Ascending aorta (tissue), 2 donors: ENCODE results near the gene TMEM134. TPM values are rescaled to one million over a fixed set of nuclear protein-coding genes. Genes with fewer than 3 reads are reported as not detected.
A peak's percentile ranks its signal among the peaks of the same experiment; 100 is the strongest.

ENCODE experiments used
- DNase-seq, 2 donors: peaks; one replicate each; pipeline ENCODE4 v3.0.0-alpha.2; 2019; ENCODE audit warnings: low spot score in 2 of 2
- H3K27ac ChIP-seq, 2 donors: fragments of 200-600 bp; sonication (generic); one replicate each; pipeline ENCODE4 v1.5.1; 2016 to 2017; ENCODE audit warnings: mild to moderate bottlenecking in 1 of 2
- H3K27me3 ChIP-seq: fragments of 200-600 bp; sonication (generic); one replicate; pipeline ENCODE4 v1.5.1; 2017
- H3K36me3 ChIP-seq, 2 donors: fragments of 200-600 bp; sonication (generic); one replicate each; pipeline ENCODE4 v1.5.1; 2016
- H3K4me1 ChIP-seq, 2 donors: fragments of 200-600 bp; sonication (generic); one replicate each; pipeline ENCODE4 v1.5.1; 2016 to 2017; ENCODE audit warnings: mild to moderate bottlenecking in 1 of 2
- H3K4me3 ChIP-seq, 2 donors: fragments of 200-600 bp; sonication (generic); one replicate each; pipeline ENCODE4 v1.5.1; 2016 to 2017; ENCODE audit warnings: mild to moderate bottlenecking in 1 of 2
- H3K9me3 ChIP-seq, 2 donors: fragments of 200-600 bp; sonication (generic); one replicate each; pipeline ENCODE4 v1.5.1; 2016
- intact Hi-C: fragments of 100-400 bp; cut with DNase I; formaldehyde crosslinking; loops from one replicate; pipeline ENCODE4 v1.15.1; 2023
- total RNA-seq: library from RNA; depleted of rRNA; stranded (reverse); fragments of >200 nt; gene quantifications from one replicate; pipeline ENCODE4 v1.1.0, GENCODE V29; 2016
- TF ChIP-seq, protein P1 (sequence below), 3 experiments: fragments of 200-600 bp in 2 of 3; fragments of 450-650 bp in 1 of 3; sonication (generic) in 2 of 3; IDR thresholded peaks; one replicate each; pipeline ENCODE4 v1.5.1; 2016 to 2019; ENCODE audit warnings: antibody characterized with exemption in 3 of 3, mild to moderate bottlenecking in 1 of 3, moderate library complexity in 1 of 3

TMEM134 gene
- total RNA-seq, 1 donor from 2014 or later = 189 TPM

DNA sequence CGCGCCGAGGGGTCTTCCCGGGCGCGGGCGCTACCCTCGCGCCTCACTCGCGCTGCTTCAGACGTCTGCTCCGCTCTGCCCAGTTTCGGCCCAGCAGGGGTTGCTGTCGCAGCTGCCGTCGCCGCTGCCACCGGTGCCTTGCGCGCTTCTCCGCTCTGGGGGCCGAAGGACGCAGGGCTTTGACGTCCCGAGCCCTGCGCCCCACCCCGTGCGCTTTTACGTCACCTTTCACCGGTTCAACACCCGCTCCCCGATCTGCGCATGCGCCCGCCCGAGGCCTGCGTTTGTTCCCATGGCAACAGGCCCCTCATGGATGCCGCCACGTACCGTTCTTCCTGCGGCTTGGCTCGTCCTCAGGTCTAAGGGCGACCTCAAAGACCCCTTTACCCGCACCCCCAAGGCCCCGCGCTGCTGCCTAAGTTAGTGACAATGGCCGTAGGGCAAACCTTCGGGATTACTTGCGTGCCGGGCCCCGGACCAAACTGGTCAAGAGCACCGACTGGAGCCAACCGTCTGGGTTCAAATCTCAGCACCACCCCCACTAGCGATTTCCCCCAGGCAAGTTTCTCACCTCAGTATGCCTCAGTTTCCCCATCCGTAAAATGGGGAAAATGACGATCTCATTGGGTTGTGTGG lies 39.6 kb upstream of the TMEM134 start:
- H3K36me3 ChIP-seq = peaks cover 0 to 5% of the 10 kb centered on the region in 2 donors
- TF ChIP-seq, protein P1, sequence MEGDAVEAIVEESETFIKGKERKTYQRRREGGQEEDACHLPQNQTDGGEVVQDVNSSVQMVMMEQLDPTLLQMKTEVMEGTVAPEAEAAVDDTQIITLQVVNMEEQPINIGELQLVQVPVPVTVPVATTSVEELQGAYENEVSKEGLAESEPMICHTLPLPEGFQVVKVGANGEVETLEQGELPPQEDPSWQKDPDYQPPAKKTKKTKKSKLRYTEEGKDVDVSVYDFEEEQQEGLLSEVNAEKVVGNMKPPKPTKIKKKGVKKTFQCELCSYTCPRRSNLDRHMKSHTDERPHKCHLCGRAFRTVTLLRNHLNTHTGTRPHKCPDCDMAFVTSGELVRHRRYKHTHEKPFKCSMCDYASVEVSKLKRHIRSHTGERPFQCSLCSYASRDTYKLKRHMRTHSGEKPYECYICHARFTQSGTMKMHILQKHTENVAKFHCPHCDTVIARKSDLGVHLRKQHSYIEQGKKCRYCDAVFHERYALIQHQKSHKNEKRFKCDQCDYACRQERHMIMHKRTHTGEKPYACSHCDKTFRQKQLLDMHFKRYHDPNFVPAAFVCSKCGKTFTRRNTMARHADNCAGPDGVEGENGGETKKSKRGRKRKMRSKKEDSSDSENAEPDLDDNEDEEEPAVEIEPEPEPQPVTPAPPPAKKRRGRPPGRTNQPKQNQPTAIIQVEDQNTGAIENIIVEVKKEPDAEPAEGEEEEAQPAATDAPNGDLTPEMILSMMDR (IDR thresholded peaks at IDR 0.05) = no peak
- no peaks in the 10 kb centered on the region for H3K9me3 ChIP-seq
- H3K4me1 ChIP-seq = peaks cover 16 to 24% of the 10 kb centered on the region in 2 donors
- peak; percentile 93 to 99 for DNase-seq
- intact Hi-C loops = loop anchor here (1.0 to 10.0 kb wide), 8 partner anchors 25 to 394 kb away; partner anchors contain the start of genes AIP, GRK2, GSTP1 and KDM2A
- peak overlapping the region; percentile 65 to 71 for H3K4me3 ChIP-seq
- H3K27me3 ChIP-seq = no peaks in the 10 kb centered on the region
- H3K27ac ChIP-seq = peak overlapping the region; percentile 95 to 96

DNA sequence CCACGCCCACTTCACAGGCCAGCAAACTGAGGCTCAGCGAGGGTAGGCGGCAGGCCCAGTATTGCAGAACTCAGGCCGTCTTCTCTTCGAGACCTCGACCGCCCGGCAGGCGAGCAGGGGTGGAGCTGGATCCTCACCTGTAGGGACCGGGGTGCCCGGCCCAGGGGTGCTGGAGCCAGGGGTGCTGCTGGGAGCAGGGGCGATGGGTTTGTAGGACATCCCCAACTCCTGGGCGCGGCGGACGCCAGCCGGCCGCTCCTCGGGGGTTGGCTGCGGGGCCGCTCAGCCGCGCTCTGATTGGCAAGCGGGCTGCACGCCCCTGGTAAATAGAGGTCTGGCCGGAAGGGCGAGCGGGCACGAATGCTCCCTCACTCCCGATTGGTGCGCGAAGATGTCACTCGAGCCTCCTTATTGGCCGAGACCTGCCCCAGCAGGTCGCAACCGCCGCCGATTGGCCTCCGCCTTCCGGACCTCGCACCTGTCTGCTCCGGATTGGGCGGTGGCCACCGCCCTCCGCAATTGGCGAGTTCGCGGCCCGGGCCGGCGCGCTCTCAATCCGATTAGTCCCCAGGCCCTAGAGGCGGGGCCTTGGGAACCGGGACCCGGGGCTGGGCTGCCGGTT lies 38.9 kb upstream of the TMEM134 start, which contains the start of gene CDK2AP2:
Gene CDK2AP2, minus strand, starts transcription at position 299 of the 622 bp plus-strand sequence. Its CDS starts 80 bp downstream, at position 219.
- Histone ChIP-seq H3K4me1 (peaks cover 16 to 27% of the 10 kb centered on the region in 2 donors), H3K27me3 (no peaks in the 10 kb centered on the region), H3K27ac (peak within 1 kb of the TSS; percentile 95 to 96), H3K9me3 (no peaks in the 10 kb centered on the region), H3K4me3 (peak within 1 kb of the TSS; percentile 65 to 71), H3K36me3 (peaks cover 0 to 5% of the 10 kb centered on the region in 2 donors)
- intact Hi-C loops = loop anchor here (1.0 to 10.0 kb wide), 9 partner anchors 25 to 393 kb away; partner anchors contain the start of genes AIP, GRK2, GSTP1 and KDM2A
- peak; percentile 98 to 100 for DNase-seq
- TF ChIP-seq, protein P1 (IDR thresholded peaks at IDR 0.05) = no peak

DNA sequence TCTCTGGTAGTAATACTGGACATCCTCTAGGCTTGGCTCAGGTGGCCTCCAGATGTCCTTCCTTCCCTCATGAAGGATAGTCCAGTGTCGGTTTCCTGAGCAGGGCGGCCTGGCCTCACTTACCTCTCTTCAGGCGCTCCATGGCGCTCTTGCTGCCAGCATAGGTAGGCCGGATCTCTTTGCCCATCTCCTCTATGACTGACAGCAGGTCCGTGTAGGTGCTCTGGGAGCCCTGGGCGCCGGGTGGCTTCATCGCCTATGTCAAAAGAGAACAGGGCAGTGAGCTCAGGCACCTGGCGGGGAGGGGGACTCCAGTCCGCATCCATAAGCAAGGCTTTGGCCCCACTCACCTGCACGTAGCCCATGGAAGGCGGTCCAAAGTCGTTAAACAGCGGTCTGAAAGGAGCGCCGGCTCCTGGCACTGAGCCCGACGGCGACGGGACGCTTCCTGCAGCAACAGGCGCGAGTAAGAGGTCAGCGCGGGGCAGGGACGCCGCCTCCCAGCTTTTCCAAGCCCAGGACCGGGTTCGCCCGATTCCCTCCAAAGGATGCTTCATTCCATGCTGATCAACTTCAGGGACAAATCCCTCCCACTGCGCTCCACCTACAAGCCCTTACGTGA lies 38.3 kb upstream of the TMEM134 start:
- TF ChIP-seq, protein P1 (IDR thresholded peaks at IDR 0.05) = peak in 1 of 3 experiments; percentile 8
- peaks cover 16 to 27% of the 10 kb centered on the region in 2 donors for H3K4me1 ChIP-seq
- peak overlapping the region; percentile 95 to 96 for H3K27ac ChIP-seq
- peaks cover 0 to 6% of the 10 kb centered on the region in 2 donors for H3K36me3 ChIP-seq
- no peaks in the 10 kb centered on the region for H3K9me3 ChIP-seq
- no peaks in the 10 kb centered on the region for H3K27me3 ChIP-seq
- intact Hi-C loops = loop anchor here (2.0 to 10.0 kb wide), 4 partner anchors 79 to 393 kb away; partner anchors contain the start of genes GRK2, KDM2A and RPS6KB2
- no peak for DNase-seq
- peak overlapping the region; percentile 65 to 71 for H3K4me3 ChIP-seq

DNA sequence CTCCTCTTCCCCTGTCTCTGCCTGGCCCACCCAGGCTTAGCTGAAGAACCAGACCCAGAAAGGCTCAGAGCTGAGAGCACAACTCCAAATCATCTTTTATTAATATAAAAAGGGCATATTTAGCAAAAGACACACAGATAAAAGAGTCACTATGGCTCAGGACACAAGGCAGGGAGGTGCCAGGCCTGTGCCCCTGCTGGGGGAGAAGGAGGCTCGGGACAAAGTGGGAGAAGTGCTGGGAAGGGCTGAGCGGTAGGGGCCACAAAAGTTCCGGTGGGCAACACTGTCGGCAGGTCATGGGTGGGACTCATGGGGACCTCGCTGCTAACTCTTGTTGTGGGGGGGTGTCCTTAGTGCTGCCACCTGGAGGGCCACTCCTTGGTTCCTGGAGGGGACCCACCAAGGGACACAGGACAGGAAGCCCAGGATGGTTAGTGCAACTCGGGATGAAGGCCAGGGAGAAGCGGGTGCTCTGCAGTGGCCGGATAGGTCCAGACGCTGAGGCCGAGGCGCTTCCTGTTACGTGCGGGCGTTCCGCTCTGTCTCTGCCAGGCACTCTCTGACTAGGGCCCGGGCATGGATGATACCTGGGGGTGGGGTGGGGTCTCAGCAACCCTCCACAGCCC lies 37.5 kb upstream of the TMEM134 start:
- H3K9me3 ChIP-seq = no peaks in the 10 kb centered on the region
- peak overlapping the region; percentile 95 to 96 for H3K27ac ChIP-seq
- intact Hi-C loops = loop anchor here (2.0 to 10.0 kb wide), 4 partner anchors 78 to 392 kb away; partner anchors contain the start of genes GRK2, KDM2A and RPS6KB2
- TF ChIP-seq, protein P1 (IDR thresholded peaks at IDR 0.05) = no peak
- peak overlapping the region; percentile 35 to 71 for H3K4me3 ChIP-seq
- peaks cover 0 to 13% of the 10 kb centered on the region in 2 donors for H3K36me3 ChIP-seq
- no peak for DNase-seq
- H3K4me1 ChIP-seq = peaks cover 16 to 27% of the 10 kb centered on the region in 2 donors
- no peaks in the 10 kb centered on the region for H3K27me3 ChIP-seq
